ENCODE data around the gene LSM2. TPM values are rescaled to one million over a fixed set of nuclear protein-coding genes. Genes with fewer than 3 reads are reported as not detected.
"Not testable (repeated sequence)": the region's sequence is repeated elsewhere in the genome, so short reads cannot be mapped to it uniquely, and the experiment has no call there.

The LSM2 gene
- total RNA-seq, 3 donors from 2014 or later, result 21.7 to 35.5 (median 33.8) TPM

DNA sequence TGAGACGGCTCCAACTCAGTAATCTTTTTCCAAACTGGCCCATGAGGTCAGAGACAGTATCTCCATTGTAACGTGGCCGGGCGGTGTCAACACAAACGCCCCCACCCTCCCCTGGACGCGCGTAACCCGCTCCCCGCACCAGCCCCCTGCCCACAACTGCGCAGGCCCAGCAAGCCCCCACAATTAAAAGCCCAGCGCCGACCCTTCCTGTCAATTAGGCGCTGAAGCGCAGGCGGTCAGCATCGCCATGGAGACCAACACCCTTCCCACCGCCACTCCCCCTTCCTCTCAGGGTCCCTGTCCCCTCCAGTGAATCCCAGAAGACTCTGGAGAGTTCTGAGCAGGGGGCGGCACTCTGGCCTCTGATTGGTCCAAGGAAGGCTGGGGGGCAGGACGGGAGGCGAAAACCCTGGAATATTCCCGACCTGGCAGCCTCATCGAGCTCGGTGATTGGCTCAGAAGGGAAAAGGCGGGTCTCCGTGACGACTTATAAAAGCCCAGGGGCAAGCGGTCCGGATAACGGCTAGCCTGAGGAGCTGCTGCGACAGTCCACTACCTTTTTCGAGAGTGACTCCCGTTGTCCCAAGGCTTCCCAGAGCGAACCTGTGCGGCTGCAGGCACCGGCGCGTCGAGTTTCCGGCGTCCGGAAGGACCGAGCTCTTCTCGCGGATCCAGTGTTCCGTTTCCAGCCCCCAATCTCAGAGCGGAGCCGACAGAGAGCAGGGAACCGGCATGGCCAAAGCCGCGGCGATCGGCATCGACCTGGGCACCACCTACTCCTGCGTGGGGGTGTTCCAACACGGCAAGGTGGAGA is 8.5 kb upstream of the LSM2 start, which contains the start of the genes HSPA1A and HSPA1L:
Gene HSPA1A, plus strand, starts transcription at position 519 of the 814 bp plus-strand sequence. Its CDS starts 214 bp downstream, at position 733.
Gene HSPA1L, minus strand, starts transcription at position 259 of the 814 bp plus-strand sequence. CDS start 3,311 bp downstream, outside the sequence.
- TF ChIP-seq, protein P1, sequence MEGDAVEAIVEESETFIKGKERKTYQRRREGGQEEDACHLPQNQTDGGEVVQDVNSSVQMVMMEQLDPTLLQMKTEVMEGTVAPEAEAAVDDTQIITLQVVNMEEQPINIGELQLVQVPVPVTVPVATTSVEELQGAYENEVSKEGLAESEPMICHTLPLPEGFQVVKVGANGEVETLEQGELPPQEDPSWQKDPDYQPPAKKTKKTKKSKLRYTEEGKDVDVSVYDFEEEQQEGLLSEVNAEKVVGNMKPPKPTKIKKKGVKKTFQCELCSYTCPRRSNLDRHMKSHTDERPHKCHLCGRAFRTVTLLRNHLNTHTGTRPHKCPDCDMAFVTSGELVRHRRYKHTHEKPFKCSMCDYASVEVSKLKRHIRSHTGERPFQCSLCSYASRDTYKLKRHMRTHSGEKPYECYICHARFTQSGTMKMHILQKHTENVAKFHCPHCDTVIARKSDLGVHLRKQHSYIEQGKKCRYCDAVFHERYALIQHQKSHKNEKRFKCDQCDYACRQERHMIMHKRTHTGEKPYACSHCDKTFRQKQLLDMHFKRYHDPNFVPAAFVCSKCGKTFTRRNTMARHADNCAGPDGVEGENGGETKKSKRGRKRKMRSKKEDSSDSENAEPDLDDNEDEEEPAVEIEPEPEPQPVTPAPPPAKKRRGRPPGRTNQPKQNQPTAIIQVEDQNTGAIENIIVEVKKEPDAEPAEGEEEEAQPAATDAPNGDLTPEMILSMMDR (IDR thresholded peaks at IDR 0.05), result no peak
- Histone ChIP-seq H3K4me1 (ENCODE audit: low read depth) (peaks cover 31% of the 10 kb centered on the region), H3K9me3 (no peaks in the 10 kb centered on the region), H3K36me3 (ENCODE audit: low read depth) (no peaks in the 10 kb centered on the region), H3K4me3 (peak within 1 kb of the TSS; percentile 0)
- intact Hi-C loops (cut with DNase I, micrococcal nuclease), result no loop called here
- ATAC-seq (peak; percentile 82), DNase-seq (peak; percentile 93 to 95 (median 95))

DNA sequence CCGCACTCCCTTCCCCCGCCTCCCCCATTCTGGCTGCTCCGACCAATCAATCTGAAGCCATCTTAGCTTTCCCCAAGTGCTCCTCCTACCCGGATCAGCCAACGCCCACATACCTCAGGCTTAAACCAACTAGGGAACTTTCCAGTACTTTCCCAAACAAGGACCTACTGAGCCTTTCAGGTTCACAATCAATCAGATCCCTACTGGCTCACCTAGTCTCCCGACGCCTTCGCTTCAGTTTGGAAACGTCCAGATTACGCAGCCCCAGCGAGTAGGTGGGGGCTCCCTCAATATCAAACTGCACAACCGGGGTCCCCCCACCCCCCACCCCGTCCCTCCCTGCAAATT is 7.9 kb upstream of the LSM2 start:
- intact Hi-C loops (cut with DNase I, micrococcal nuclease), result no loop called here
- peak; percentile 87 for ATAC-seq
- TF ChIP-seq, protein P1 (IDR thresholded peaks at IDR 0.05), result no peak
- H3K4me3 ChIP-seq, result peak overlapping the region; percentile 0
- peak; percentile 93 to 97 (median 96) for DNase-seq
- H3K4me1 ChIP-seq (ENCODE audit: low read depth), result peaks cover 26% of the 10 kb centered on the region
- H3K36me3 ChIP-seq (ENCODE audit: low read depth), result no peaks in the 10 kb centered on the region
- H3K9me3 ChIP-seq, result no peaks in the 10 kb centered on the region

DNA sequence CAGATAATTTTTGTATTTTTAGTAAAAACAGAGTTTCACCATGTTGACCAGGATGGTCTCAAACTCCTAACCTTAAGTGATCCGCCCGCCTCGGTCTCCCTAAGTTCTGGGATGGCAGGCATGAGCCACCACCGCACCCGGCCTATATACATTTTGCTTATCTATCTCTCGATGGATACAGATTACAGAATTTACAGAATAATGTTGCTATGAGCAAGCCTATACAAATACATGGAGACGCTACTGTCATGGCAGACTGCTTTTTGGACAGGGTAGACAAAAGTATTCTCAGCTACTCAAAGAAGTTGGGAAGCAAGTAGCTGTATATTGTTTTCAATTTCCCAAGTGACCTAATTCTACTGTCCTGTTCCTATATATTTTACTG is 6.7 kb upstream of the LSM2 start:
- TF ChIP-seq, protein P1 (IDR thresholded peaks at IDR 0.05), result no peak
- DNase-seq (peak in 1 of 3 donors; percentile 38), ATAC-seq (no peak)
- Histone ChIP-seq H3K36me3 (ENCODE audit: low read depth) (no peaks in the 10 kb centered on the region), H3K4me3 (no peak overlapping the region), H3K4me1 (ENCODE audit: low read depth) (peaks cover 15% of the 10 kb centered on the region), H3K9me3 (no peaks in the 10 kb centered on the region)
- intact Hi-C loops (cut with DNase I, micrococcal nuclease), result no loop called here

DNA sequence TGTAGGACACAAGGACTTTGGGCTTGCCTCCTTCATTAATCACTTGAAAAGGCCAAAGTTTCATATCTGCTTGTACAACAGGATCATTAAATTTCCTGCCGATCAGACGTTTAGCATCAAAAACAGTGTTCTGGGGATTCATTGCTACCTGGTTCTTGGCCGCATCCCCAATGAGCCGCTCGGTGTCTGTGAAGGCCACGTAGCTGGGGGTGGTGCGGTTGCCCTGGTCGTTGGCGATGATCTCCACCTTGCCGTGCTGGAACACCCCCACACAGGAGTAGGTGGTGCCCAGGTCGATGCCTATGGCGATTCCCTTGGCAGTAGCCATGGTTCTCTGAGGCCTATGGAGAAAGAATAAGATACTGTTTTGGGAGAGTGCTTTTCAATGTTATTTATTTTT is 4.9 kb upstream of the LSM2 start:
- H3K36me3 ChIP-seq (ENCODE audit: low read depth), result no peaks in the 10 kb centered on the region
- ATAC-seq, result no peak
- no peaks in the 10 kb centered on the region for H3K9me3 ChIP-seq
- no peak overlapping the region for H3K4me3 ChIP-seq
- DNase-seq, result no peak
- TF ChIP-seq, protein P1 (IDR thresholded peaks at IDR 0.05), result no peak
- intact Hi-C loops (cut with DNase I, micrococcal nuclease), result no loop called here
- peaks cover 8% of the 10 kb centered on the region for H3K4me1 ChIP-seq (ENCODE audit: low read depth)

DNA sequence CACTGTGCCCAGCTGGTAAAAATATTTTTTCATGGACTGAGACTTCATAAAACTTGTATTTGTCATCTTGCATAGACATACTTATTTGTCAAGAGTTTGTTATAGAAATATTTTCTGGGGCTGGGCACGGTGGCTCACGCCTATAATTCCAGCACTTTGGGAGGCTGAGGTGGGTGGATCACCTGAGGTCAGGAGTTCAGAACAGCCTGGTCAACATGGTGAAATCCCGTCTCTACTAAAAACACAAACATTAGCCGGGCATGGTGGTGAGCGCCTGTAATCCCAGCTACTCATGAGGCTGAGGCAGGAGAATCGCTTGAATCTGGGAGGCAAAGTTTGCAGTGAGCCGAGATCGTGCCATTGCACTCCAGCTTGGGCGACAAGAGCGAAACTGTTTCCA is 1.8 kb upstream of the LSM2 start:
- H3K36me3 ChIP-seq (ENCODE audit: low read depth); DNase-seq; ATAC-seq; intact Hi-C loops (cut with DNase I, micrococcal nuclease); H3K4me3 ChIP-seq; H3K9me3 ChIP-seq: not testable (repeated sequence)
- H3K4me1 ChIP-seq (ENCODE audit: low read depth), result peaks cover 13% of the 10 kb centered on the region

DNA sequence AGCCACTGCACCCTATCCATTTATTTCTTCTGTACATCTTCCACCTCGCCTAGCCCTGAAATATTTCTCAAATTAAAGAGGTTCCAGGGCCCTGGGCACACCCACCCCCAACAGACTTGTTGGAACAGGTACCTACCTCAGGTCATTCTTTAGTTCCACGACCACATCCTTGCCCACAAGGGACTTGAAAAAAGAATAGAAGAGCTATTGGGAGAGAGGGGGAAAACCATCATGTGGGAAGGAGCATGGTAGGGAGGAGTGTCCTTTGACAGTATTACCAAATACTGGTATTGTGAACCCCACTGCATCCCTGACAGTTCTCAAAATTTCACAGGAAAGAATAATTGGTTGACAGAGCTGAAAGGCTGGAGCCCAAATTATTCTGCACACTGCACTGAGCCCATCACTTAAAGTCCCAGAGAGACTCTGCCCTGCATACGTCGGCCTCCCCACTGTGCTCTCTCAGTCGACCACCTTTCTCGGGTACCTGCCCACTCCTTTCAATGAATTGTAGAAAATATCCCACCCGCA is 762 bp downstream of the LSM2 start:
- intact Hi-C loops (cut with DNase I, micrococcal nuclease), result no loop called here
- Histone ChIP-seq H3K4me1 (ENCODE audit: low read depth) (peaks cover 8% of the 10 kb centered on the region), H3K36me3 (ENCODE audit: low read depth) (no peaks in the 10 kb centered on the region), H3K4me3 (peak overlapping the region; percentile 23), H3K9me3 (no peaks in the 10 kb centered on the region)
- DNase-seq (peak in 1 of 3 donors; percentile 14), ATAC-seq (peak; percentile 6)
- TF ChIP-seq, protein P1 (IDR thresholded peaks at IDR 0.05), result no peak

DNA sequence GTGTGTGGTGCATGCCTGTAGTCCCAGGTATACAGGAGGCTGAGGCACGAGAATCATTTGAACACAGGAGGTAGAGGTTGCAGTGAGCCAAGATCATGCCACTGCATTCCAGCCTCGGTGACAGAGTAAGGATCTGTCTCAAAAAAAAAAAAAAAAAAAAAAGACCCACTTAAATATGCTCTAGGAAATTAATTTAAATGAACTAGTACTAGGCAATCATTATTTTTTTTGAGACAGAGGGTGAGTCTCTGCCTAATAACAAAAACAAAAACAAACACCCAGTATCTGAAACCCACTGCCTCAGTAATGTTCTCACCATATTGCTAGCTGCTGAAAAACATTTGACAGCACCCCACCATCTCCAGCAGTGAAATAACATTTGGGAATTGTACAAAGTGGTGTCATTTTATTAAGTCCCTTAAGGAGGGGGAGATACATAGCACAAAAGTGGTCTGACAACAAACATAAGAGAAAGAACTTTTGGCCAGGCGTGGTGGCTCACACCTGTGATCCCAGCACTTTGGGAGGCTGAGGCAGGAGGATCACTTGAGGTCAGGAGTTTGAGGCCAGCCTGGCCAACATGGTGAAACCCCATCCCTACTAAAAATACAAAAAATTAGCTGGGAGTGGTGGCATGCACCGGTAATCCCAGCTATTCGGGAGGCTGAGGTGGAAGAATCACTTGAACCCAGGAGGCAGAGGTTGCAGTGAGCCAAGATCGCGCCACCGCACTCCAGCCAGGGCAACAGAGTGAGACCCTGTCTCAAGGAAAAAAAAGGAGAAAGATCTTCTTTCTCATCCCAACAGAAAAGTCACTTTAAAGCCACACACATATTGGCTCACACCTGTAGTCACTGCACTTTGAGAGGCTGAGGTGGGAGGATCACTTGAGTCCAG is 5.5 kb downstream of the LSM2 start:
- H3K4me1 ChIP-seq (ENCODE audit: low read depth); H3K9me3 ChIP-seq; intact Hi-C loops (cut with DNase I, micrococcal nuclease); H3K36me3 ChIP-seq (ENCODE audit: low read depth); ATAC-seq; DNase-seq; H3K4me3 ChIP-seq: not testable (repeated sequence)

All from mucosa of descending colon (tissue), 3 donors.